Myocyte (in vitro differentiated cells): Measurements from ENCODE around the gene DISC1. TPM values are rescaled to one million over a fixed set of nuclear protein-coding genes. Genes with fewer than 3 reads are reported as not detected.
A peak's percentile ranks its signal among the peaks of the same experiment; 100 is the strongest.
"Not testable (repeated sequence)": the region's sequence is repeated elsewhere in the genome, so short reads cannot be mapped to it uniquely, and the experiment has no call there.

Source experiments
- DNase-seq: peaks from one replicate; pipeline ENCODE4 v3.0.0-alpha.2; 2012; ENCODE audit warnings: low read depth
- total RNA-seq: library from RNA; depleted of rRNA; stranded (reverse); fragments of >200 nt; gene quantifications from 2 replicates; pipeline ENCODE4 v1.2.3, GENCODE V29; 2014

DISC1 gene
- total RNA-seq, 1 donor from 2014 or later, result 3.6 TPM

- no peak for DNase-seq
Observed at GRCh38 chr1:231634323-231635013, 7.9 kb downstream of the DISC1 start.

- peak; percentile 92 for DNase-seq
Observed at GRCh38 chr1:231636157-231636556, 9.6 kb downstream of the DISC1 start.

- DNase-seq, result not testable (repeated sequence)
Observed at GRCh38 chr1:231636922-231637321, 10.3 kb downstream of the DISC1 start.

- DNase-seq, result no peak
Observed at GRCh38 chr1:231638647-231639046, 12.1 kb downstream of the DISC1 start.

GRCh38 chr1:231639819-231640218, 13.2 kb downstream of the DISC1 start:
- peak; percentile 31 for DNase-seq

- DNase-seq, result not testable (repeated sequence)
Observed at GRCh38 chr1:231641444-231641843, 14.9 kb downstream of the DISC1 start.

GRCh38 chr1:231642061-231642460, 15.5 kb downstream of the DISC1 start:
- not testable (repeated sequence) for DNase-seq

GRCh38 chr1:231642618-231643017, 16.0 kb downstream of the DISC1 start:
- no peak for DNase-seq

- DNase-seq, result no peak
Observed at GRCh38 chr1:231643071-231643934, 16.7 kb downstream of the DISC1 start.

- DNase-seq, result no peak
Observed at GRCh38 chr1:231643935-231644237, 17.3 kb downstream of the DISC1 start.

GRCh38 chr1:231645634-231646033, 19.0 kb downstream of the DISC1 start:
- DNase-seq, result not testable (repeated sequence)

- not testable (repeated sequence) for DNase-seq
Observed at GRCh38 chr1:231646165-231646564, 19.6 kb downstream of the DISC1 start.

- DNase-seq, result not testable (repeated sequence)
Observed at GRCh38 chr1:231651621-231652260, 25.2 kb downstream of the DISC1 start.

GRCh38 chr1:231653632-231654031, 27.0 kb downstream of the DISC1 start:
- DNase-seq, result peak; percentile 74

- no peak for DNase-seq
Observed at GRCh38 chr1:231656741-231657140, 30.2 kb downstream of the DISC1 start.

GRCh38 chr1:231658223-231658622, 31.6 kb downstream of the DISC1 start:
- DNase-seq, result not testable (repeated sequence)

- DNase-seq, result no peak
Observed at GRCh38 chr1:231660198-231660597, 33.6 kb downstream of the DISC1 start.

GRCh38 chr1:231663211-231663792, 36.7 kb downstream of the DISC1 start:
- no peak for DNase-seq

GRCh38 chr1:231665101-231665500, 38.5 kb downstream of the DISC1 start:
- no peak for DNase-seq

GRCh38 chr1:231665726-231666125, 39.1 kb downstream of the DISC1 start:
- DNase-seq, result no peak

- no peak for DNase-seq
Observed at GRCh38 chr1:231666220-231666936, 39.8 kb downstream of the DISC1 start.
